ENCODE data around the gene GLRX5.

Gene GLRX5

DNA sequence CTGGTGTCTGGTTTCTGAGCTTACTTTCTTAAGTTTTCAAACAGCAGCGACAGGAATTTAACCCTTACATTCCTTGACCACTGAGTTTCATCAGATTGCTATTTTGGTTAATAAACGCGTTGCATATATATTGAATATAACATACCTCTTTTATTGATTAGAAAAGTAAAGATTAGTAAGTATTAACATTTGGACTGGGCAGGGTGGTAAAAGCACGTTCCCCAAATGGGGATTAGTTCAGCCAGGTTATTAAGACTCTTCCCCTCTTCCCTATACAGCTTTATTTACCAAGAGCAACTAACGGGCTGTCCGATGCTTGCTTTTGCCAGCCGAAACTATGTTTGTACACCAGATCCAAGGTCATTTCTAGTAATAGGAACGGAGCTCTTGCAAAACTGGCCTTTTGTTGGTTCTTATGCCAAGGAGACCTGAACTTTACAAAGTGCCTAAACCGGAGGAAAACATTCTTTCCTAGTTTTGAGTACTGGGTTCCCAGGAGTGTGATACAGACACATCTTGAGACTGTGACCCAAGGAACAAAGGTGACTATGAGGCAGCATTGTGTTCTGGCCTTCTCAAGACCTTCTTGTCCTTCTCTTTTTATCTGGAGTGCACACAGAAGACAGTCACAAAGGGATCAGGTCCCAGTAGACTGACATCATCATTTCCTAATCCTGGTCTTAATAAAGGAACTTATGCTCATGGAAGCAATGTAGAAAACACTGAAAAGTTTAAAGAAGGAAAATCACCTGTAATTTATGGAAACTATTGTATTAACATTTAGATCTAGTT is 2.6 kb downstream of the GLRX5 start:
- Histone ChIP-seq H3K27ac (ENCODE audit: low read depth, low read length) (no peak overlapping the region), H3K27me3 (ENCODE audit: low read length) (no peaks in the 10 kb centered on the region), H3K4me2 (ENCODE audit: low read depth, low read length, poor library complexity, severe bottlenecking) (peak overlapping the region; percentile 94), H3K4me3 (ENCODE audit: insufficient read depth, low read length, poor library complexity, severe bottlenecking) (no peak overlapping the region), H3K79me2 (ENCODE audit: insufficient read depth, low read length) (peaks cover 88% of the 10 kb centered on the region), H3K36me3 (ENCODE audit: low read length) (0 out of 2 replicates have a peak, but pooled peaks cover 3% of the 10 kb centered on the region), H4K20me1 (ENCODE audit: low read depth, low read length) (no peaks in the 10 kb centered on the region), H3K9me2 (replicated peaks; ENCODE audit: insufficient read depth, low read length) (no peaks in the 10 kb centered on the region), H3K9ac (ENCODE audit: low read length) (no peak overlapping the region), H3F3A (ENCODE audit: insufficient read depth) (no peaks in the 10 kb centered on the region), H2AFZ (ENCODE audit: low read depth, low read length, severe bottlenecking) (no peak overlapping the region), H3K9me3 (ENCODE audit: insufficient read depth, low read length) (no peaks in the 10 kb centered on the region)
- TF ChIP-seq EZH2phosphoT487 (conservative IDR thresholded peaks at IDR 0.05; ENCODE audit: low read length) = no peak
- TF ChIP-seq, protein P1, sequence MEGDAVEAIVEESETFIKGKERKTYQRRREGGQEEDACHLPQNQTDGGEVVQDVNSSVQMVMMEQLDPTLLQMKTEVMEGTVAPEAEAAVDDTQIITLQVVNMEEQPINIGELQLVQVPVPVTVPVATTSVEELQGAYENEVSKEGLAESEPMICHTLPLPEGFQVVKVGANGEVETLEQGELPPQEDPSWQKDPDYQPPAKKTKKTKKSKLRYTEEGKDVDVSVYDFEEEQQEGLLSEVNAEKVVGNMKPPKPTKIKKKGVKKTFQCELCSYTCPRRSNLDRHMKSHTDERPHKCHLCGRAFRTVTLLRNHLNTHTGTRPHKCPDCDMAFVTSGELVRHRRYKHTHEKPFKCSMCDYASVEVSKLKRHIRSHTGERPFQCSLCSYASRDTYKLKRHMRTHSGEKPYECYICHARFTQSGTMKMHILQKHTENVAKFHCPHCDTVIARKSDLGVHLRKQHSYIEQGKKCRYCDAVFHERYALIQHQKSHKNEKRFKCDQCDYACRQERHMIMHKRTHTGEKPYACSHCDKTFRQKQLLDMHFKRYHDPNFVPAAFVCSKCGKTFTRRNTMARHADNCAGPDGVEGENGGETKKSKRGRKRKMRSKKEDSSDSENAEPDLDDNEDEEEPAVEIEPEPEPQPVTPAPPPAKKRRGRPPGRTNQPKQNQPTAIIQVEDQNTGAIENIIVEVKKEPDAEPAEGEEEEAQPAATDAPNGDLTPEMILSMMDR (IDR thresholded peaks at IDR 0.05; ENCODE audit: insufficient read depth, low read length, poor library complexity, severe bottlenecking) = no peak

DNA sequence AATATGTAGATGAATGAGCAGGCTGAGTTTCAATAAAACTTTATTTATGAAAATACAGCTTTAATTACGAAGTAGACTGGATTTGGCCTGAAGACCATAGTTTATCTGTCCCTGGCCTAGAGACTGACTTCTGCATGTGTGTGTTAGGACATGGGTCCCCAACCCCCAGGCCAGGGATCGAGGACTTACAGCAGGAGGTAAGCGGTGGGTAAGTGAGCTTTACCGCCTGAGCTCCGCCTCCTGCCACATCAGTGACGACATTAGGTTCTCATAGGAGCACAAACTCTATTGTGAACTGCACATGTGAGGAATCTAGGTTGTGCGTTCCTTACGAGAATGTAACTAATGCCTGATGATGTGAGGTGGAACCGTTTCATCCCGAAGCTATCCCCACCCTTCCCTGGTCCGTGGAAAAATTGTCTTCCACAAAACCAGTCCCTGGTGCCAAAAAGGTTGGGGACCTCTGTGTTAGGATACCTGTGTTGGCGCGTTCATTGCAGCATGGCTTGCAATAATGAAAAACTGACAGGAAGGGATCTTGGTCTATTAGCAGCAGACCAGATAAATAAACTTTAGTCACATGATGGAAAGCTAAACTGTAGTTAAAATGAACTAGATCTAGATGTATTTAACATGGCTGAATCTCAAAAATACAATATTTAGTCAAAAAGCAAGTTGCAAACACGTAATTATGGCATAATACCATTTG is 4.1 kb downstream of the GLRX5 start:
- H3F3A ChIP-seq (ENCODE audit: insufficient read depth) = no peaks in the 10 kb centered on the region
- H3K36me3 ChIP-seq (ENCODE audit: low read length) = no peaks in the 10 kb centered on the region
- no peak overlapping the region for H2AFZ ChIP-seq (ENCODE audit: low read depth, low read length, severe bottlenecking)
- no peak overlapping the region for H3K9ac ChIP-seq (ENCODE audit: low read length)
- H3K79me2 ChIP-seq (ENCODE audit: insufficient read depth, low read length) = peaks cover 84% of the 10 kb centered on the region
- H3K4me3 ChIP-seq (ENCODE audit: insufficient read depth, low read length, poor library complexity, severe bottlenecking) = no peak overlapping the region
- H4K20me1 ChIP-seq (ENCODE audit: low read depth, low read length) = no peaks in the 10 kb centered on the region
- no peak overlapping the region for H3K27ac ChIP-seq (ENCODE audit: low read depth, low read length)
- no peak overlapping the region for H3K4me2 ChIP-seq (ENCODE audit: low read depth, low read length, poor library complexity, severe bottlenecking)
- H3K9me3 ChIP-seq (ENCODE audit: insufficient read depth, low read length) = no peaks in the 10 kb centered on the region
- H3K9me2 ChIP-seq (replicated peaks; ENCODE audit: insufficient read depth, low read length) = no peaks in the 10 kb centered on the region
- TF ChIP-seq, protein P1 (IDR thresholded peaks at IDR 0.05; ENCODE audit: insufficient read depth, low read length, poor library complexity, severe bottlenecking) = no peak
- TF ChIP-seq EZH2phosphoT487 (conservative IDR thresholded peaks at IDR 0.05; ENCODE audit: low read length) = no peak
- H3K27me3 ChIP-seq (ENCODE audit: low read length) = no peaks in the 10 kb centered on the region

DNA sequence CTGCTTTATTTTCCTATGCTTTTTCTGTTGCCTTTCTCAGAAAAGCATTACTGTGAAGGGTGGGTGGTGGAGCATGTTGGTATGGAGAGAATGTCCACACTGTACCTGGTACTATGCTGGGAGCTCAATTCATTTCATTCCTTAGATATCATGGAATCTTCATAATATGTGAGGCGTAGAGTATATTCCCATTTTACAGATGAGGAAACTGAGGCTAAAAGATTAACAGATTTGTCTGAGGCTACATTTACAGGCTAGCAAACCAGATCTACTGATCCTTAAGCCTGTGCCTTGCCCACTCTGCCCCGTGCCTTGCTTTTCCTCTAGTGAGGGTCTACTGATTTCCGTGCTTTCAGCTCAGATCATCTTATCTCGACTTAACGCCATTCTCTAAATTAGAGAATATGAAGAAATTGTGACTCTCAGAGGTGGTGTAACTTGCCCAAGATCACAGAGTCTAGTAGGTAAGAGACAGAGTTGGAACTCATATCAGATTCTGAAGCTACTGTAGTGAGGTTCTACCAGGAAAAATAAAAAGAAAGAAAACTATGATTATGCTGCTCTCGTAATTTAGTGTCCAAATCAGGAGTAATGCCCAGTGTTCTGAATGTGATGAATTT is 5.5 kb downstream of the GLRX5 start:
- Histone ChIP-seq H2AFZ (ENCODE audit: low read depth, low read length, severe bottlenecking) (no peak overlapping the region), H3K4me2 (ENCODE audit: low read depth, low read length, poor library complexity, severe bottlenecking) (no peak overlapping the region), H3F3A (ENCODE audit: insufficient read depth) (no peaks in the 10 kb centered on the region), H3K27me3 (ENCODE audit: low read length) (no peaks in the 10 kb centered on the region), H3K4me3 (ENCODE audit: insufficient read depth, low read length, poor library complexity, severe bottlenecking) (no peak overlapping the region), H3K9ac (ENCODE audit: low read length) (no peak overlapping the region), H3K27ac (ENCODE audit: low read depth, low read length) (no peak overlapping the region), H3K79me2 (ENCODE audit: insufficient read depth, low read length) (peaks cover 78% of the 10 kb centered on the region), H4K20me1 (ENCODE audit: low read depth, low read length) (no peaks in the 10 kb centered on the region), H3K36me3 (ENCODE audit: low read length) (no peaks in the 10 kb centered on the region), H3K9me2 (replicated peaks; ENCODE audit: insufficient read depth, low read length) (no peaks in the 10 kb centered on the region), H3K9me3 (ENCODE audit: insufficient read depth, low read length) (no peaks in the 10 kb centered on the region)
- TF ChIP-seq EZH2phosphoT487 (conservative IDR thresholded peaks at IDR 0.05; ENCODE audit: low read length) = no peak
- TF ChIP-seq, protein P1 (IDR thresholded peaks at IDR 0.05; ENCODE audit: insufficient read depth, low read length, poor library complexity, severe bottlenecking) = no peak
